CD14-positive monocyte (primary cell): ENCODE data around the gene LTBP1. TPM values are rescaled to one million over a fixed set of nuclear protein-coding genes. Genes with fewer than 3 reads are reported as not detected.

Experiments used
- DNase-seq, 3 donors: peaks; one replicate each; pipeline ENCODE4 v3.0.0-alpha.2; 2011 to 2022
- H2AFZ ChIP-seq: 2 replicates; pipeline ENCODE4 v1.6.0; 2012; ENCODE audit warnings: mild to moderate bottlenecking, low read depth, low read length, inconsistent platforms; ENCODE audit not compliant: insufficient read depth, poor library complexity, severe bottlenecking
- H3K27ac ChIP-seq, 2 donors: 1 replicate in 1 of 2; 2 replicates in 1 of 2; pipeline ENCODE4 v1.5.1; 2012 to 2013; ENCODE audit warnings: low read length in 2 of 2, control low read depth in 1 of 2, inconsistent platforms in 1 of 2, low read depth in 1 of 2, mild to moderate bottlenecking in 1 of 2
- H3K27me3 ChIP-seq, 2 donors: one replicate each; pipeline versions ENCODE4 v1.6.0 to v1.6.1; 2011 to 2013; ENCODE audit warnings: low read length in 2 of 2; ENCODE audit not compliant: control insufficient read depth in 2 of 2, insufficient read depth in 2 of 2
- H3K36me3 ChIP-seq, 2 donors: replicated peaks in 1 of 2; 1 replicate in 1 of 2; 2 replicates in 1 of 2; pipeline versions ENCODE4 v1.5.1 to v1.6.1; 2012 to 2013; ENCODE audit warnings: low read length in 2 of 2, control low read depth in 1 of 2, inconsistent platforms in 1 of 2, mild to moderate bottlenecking in 1 of 2; ENCODE audit not compliant: insufficient read depth in 2 of 2, control insufficient read depth in 1 of 2
- H3K4me1 ChIP-seq, 2 donors: 1 replicate in 1 of 2; 2 replicates in 1 of 2; pipeline versions ENCODE4 v1.5.1 to v1.6.1; 2012 to 2013; ENCODE audit warnings: low read length in 2 of 2, control low read depth in 1 of 2, inconsistent platforms in 1 of 2, mild to moderate bottlenecking in 1 of 2, moderate library complexity in 1 of 2; ENCODE audit not compliant: insufficient read depth in 2 of 2, control insufficient read depth in 1 of 2
- H3K4me2 ChIP-seq: replicated peaks from 2 replicates; pipeline ENCODE3; 2012; ENCODE audit warnings: low read length, moderate library complexity, mild to moderate bottlenecking; ENCODE audit not compliant: poor library complexity, severe bottlenecking; ENCODE audit errors: extremely low read depth
- H3K4me3 ChIP-seq, 3 experiments: fragments of 200-600 bp in 1 of 3; sonication (generic) in 1 of 3; replicated peaks in 1 of 3; 1 replicate in 2 of 3; 2 replicates in 1 of 3; pipeline ENCODE4 v1.5.1; 2011 to 2013; ENCODE audit warnings: low read length in 3 of 3, mild to moderate bottlenecking in 3 of 3, control low read depth in 2 of 3, low read depth in 2 of 3, inconsistent platforms in 1 of 3, moderate library complexity in 1 of 3
- H3K79me2 ChIP-seq: 2 replicates; pipeline ENCODE4 v1.6.0; 2012; ENCODE audit warnings: mild to moderate bottlenecking, control low read depth, inconsistent platforms, low read length, moderate library complexity; ENCODE audit not compliant: insufficient read depth
- H3K9ac ChIP-seq: 2 replicates; pipeline ENCODE4 v1.6.0; 2017; ENCODE audit warnings: low read length, mild to moderate bottlenecking; ENCODE audit not compliant: insufficient read depth, poor library complexity, severe bottlenecking
- H3K9me3 ChIP-seq, 2 donors: replicated peaks in 1 of 2; 1 replicate in 1 of 2; 2 replicates in 1 of 2; pipeline versions ENCODE4 v1.5.1 to v1.6.1; 2012 to 2013; ENCODE audit warnings: low read length in 2 of 2, control low read depth in 1 of 2; ENCODE audit not compliant: control insufficient read depth in 1 of 2, insufficient read depth in 1 of 2
- H4K20me1 ChIP-seq: 2 replicates; pipeline ENCODE4 v1.6.0; 2012; ENCODE audit warnings: mild to moderate bottlenecking, low read length, control low read depth, moderate library complexity; ENCODE audit not compliant: insufficient read depth
- H3K27ac Mint-ChIP-seq, 7 donors: one replicate each; pipeline ENCODE4 v1.8.0; 2020; ENCODE audit warnings: mild to moderate bottlenecking in 7 of 7, mixed read lengths in 7 of 7, moderate library complexity in 6 of 7, inconsistent platforms in 2 of 7
- H3K27me3 Mint-ChIP-seq, 3 donors: one replicate each; pipeline ENCODE4 v1.8.0; 2021 to 2022; ENCODE audit warnings: low read depth in 3 of 3, mild to moderate bottlenecking in 3 of 3, mixed read lengths in 3 of 3, moderate library complexity in 3 of 3, inconsistent platforms in 1 of 3
- H3K36me3 Mint-ChIP-seq, 2 donors: one replicate each; pipeline ENCODE4 v1.8.0; 2020; ENCODE audit warnings: mixed read lengths in 2 of 2, inconsistent platforms in 1 of 2, mild to moderate bottlenecking in 1 of 2
- H3K4me1 Mint-ChIP-seq: one replicate; pipeline ENCODE4 v1.8.0; 2020; ENCODE audit warnings: mild to moderate bottlenecking, mixed read lengths
- H3K4me3 Mint-ChIP-seq, 2 donors: one replicate each; pipeline ENCODE4 v1.8.0; 2020; ENCODE audit warnings: mild to moderate bottlenecking in 2 of 2, mixed read lengths in 2 of 2, moderate library complexity in 1 of 2
- H3K9me3 Mint-ChIP-seq, 7 donors: one replicate each; pipeline ENCODE4 v1.8.0; 2020 to 2022; ENCODE audit warnings: mixed read lengths in 7 of 7, mild to moderate bottlenecking in 6 of 7, moderate library complexity in 6 of 7, inconsistent platforms in 2 of 7
- WGBS: methylation state at CpG from one replicate; pipeline ENCODE4 v1.1.5; 2013; ENCODE audit warnings: missing lambda C conversion rate; ENCODE audit not compliant: insufficient coverage; 5-methylcytosine and 5-hydroxymethylcytosine counted together
- intact Hi-C, 2 donors: fragments of 100-400 bp; cut with micrococcal nuclease; formaldehyde crosslinking; loops; one replicate each; pipeline versions ENCODE4 v1.15.0 to v1.15.1; 2023
- polyA plus RNA-seq, 3 donors: library from polyadenylated mRNA; depleted of rRNA in 1 of 3; unstranded in 2 of 3; stranded (reverse) in 1 of 3; fragments of 300-500 nt in 2 of 3; fragments of >200 nt in 1 of 3; fragmentation: Illumina TruSeq in 2 of 3; gene quantifications; 1 replicate in 2 of 3; 2 replicates in 1 of 3; pipeline ENCODE4 v1.2.3, GENCODE V29; 2012 to 2021
- TF ChIP-seq, protein P1 (sequence below): fragments of 200-600 bp; IDR thresholded peaks from one replicate; pipeline ENCODE4 v1.8.0; 2022; ENCODE audit warnings: antibody characterized with exemption, mild to moderate bottlenecking

Gene LTBP1
- polyA plus RNA-seq, 3 donors, result 0.18 to 0.24 TPM; not detected in 1

DNA sequence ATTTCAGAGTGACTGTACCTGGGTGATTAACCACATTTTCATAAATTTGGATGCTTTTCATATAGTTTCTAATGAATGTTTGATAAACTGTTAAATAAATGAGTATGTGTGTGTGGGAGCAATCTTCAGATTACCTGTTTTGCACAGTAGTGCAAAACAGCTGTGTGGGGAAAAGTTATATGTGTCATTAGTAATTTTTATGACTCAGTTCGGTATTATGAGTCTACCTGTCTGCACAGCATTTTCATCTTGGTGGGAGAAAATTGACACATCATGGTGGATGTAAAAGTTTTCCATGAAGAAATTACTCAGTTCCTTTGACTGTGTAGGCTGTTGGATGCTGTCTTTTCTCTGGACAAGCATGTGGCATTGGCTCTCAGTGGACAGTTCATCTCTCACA, 43.8 kb downstream of the LTBP1 start:
- Histone ChIP-seq H3K27ac (no peak overlapping the region), H3K9ac (no peak overlapping the region), H3K4me2 (no peak overlapping the region), H3K27me3 (no peaks in the 10 kb centered on the region), H3K9me3 (peaks cover 0 to 4% of the 10 kb centered on the region in 2 donors), H4K20me1 (no peaks in the 10 kb centered on the region), H2AFZ (no peak overlapping the region), H3K79me2 (no peaks in the 10 kb centered on the region), H3K4me1 (no peaks in the 10 kb centered on the region), H3K36me3 (no peaks in the 10 kb centered on the region), H3K4me3 (no peak overlapping the region)
- intact Hi-C loops, result no loop called here
- 0% methylated on average over 1 of the region's 1 CpG for WGBS
- Mint-ChIP-seq H3K4me1 (no peaks in the 10 kb centered on the region), H3K9me3 (peaks cover 0 to 13% (median 7%) of the 10 kb centered on the region in 7 donors), H3K27me3 (no peaks in the 10 kb centered on the region), H3K27ac (no peak overlapping the region), H3K36me3 (no peaks in the 10 kb centered on the region), H3K4me3 (no peak overlapping the region)
- TF ChIP-seq, protein P1, sequence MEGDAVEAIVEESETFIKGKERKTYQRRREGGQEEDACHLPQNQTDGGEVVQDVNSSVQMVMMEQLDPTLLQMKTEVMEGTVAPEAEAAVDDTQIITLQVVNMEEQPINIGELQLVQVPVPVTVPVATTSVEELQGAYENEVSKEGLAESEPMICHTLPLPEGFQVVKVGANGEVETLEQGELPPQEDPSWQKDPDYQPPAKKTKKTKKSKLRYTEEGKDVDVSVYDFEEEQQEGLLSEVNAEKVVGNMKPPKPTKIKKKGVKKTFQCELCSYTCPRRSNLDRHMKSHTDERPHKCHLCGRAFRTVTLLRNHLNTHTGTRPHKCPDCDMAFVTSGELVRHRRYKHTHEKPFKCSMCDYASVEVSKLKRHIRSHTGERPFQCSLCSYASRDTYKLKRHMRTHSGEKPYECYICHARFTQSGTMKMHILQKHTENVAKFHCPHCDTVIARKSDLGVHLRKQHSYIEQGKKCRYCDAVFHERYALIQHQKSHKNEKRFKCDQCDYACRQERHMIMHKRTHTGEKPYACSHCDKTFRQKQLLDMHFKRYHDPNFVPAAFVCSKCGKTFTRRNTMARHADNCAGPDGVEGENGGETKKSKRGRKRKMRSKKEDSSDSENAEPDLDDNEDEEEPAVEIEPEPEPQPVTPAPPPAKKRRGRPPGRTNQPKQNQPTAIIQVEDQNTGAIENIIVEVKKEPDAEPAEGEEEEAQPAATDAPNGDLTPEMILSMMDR, result no peak
- DNase-seq, result no peak

DNA sequence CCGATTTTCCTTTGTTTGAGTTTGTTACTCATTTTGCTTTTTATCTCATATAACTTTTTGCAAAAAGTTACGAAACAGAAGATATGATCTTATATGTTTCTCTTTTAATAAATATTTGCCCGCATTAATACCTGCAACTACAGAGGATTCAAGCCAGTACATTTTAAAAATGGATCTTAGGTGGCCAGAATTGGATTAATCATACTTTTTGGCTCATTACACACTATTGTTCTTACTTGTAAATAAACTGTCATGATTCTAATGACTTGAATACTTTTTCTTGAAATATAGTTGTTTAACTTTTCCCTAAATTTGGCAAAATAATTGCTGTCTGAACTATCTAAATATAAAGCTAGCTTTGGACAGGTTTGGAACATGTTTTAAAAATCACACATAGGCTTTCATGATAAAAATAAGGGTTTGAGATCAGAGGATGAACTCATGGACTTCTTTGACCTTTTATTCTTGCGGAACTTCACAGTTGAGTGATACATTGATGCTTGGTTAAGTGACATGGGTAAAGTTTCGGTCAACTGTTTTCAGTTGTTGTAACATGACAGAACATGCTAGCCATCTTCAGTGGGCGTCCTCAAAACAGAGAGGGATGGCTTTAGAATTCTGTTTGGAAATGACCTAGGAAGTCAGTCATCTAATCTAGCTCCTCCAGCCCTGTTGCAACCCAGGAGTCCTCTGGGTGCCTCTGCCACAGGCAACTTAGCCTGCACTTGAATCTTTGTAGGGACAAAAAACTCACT, 44.5 kb downstream of the LTBP1 start:
- Mint-ChIP-seq H3K4me3 (no peak overlapping the region), H3K36me3 (no peaks in the 10 kb centered on the region), H3K27ac (no peak overlapping the region), H3K4me1 (no peaks in the 10 kb centered on the region), H3K9me3 (peaks cover 0 to 18% (median 6%) of the 10 kb centered on the region in 7 donors), H3K27me3 (no peaks in the 10 kb centered on the region)
- no peaks in the 10 kb centered on the region for H3K36me3 ChIP-seq
- DNase-seq, result no peak
- TF ChIP-seq, protein P1, result no peak
- no peak overlapping the region for H3K9ac ChIP-seq
- no peaks in the 10 kb centered on the region for H3K4me1 ChIP-seq
- no peaks in the 10 kb centered on the region for H3K27me3 ChIP-seq
- intact Hi-C loops, result no loop called here
- H3K9me3 ChIP-seq, result peaks cover 0 to 4% of the 10 kb centered on the region in 2 donors
- H3K27ac ChIP-seq, result no peak overlapping the region
- 78% methylated on average over 3 of the region's 6 CpGs for WGBS
- no peaks in the 10 kb centered on the region for H3K79me2 ChIP-seq
- no peak overlapping the region for H3K4me2 ChIP-seq
- no peak overlapping the region for H3K4me3 ChIP-seq
- no peaks in the 10 kb centered on the region for H4K20me1 ChIP-seq
- H2AFZ ChIP-seq, result no peak overlapping the region
